Fibroblast of lung (primary cell): ENCODE results near the gene CFHR1.
"Not testable (repeated sequence)": the region's sequence is repeated elsewhere in the genome, so short reads cannot be mapped to it uniquely, and the experiment has no call there.

ENCODE experiments used
- EZH2 ChIP-seq: IDR thresholded peaks from 2 replicates; pipeline ENCODE4 v1.5.1; 2012; ENCODE audit warnings: low read length, control low read depth, mild to moderate bottlenecking; ENCODE audit errors: missing control alignments
- TF ChIP-seq, protein P1 (sequence below), 2 donors: IDR thresholded peaks in 1 of 2; conservative IDR thresholded peaks in 1 of 2; 1 replicate in 1 of 2; 2 replicates in 1 of 2; pipeline ENCODE4 v1.5.1; 2011 to 2012; ENCODE audit warnings: low read length in 2 of 2, control low read depth in 1 of 2, inconsistent platforms in 1 of 2, low read depth in 1 of 2, mild to moderate bottlenecking in 1 of 2

DNA sequence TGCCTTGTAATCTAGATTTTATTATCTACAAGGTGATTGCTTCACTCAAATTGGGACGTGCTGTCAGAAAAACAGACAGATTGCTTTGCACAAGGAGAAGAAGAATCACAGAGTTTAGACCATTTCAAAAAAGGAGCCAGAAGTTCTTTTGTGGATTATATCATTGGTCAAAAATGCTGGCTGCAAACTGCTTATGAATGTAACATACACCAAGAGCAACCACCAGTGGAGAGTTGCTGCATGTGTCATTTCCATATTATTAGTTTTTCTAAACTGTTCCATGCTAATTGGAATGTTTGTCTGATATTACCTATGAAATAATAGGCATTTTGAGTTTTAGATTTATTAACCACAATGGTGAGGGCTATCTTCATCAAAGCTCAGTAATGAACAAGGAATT, 17.6 kb upstream of the CFHR1 start:
- TF ChIP-seq, protein P1, sequence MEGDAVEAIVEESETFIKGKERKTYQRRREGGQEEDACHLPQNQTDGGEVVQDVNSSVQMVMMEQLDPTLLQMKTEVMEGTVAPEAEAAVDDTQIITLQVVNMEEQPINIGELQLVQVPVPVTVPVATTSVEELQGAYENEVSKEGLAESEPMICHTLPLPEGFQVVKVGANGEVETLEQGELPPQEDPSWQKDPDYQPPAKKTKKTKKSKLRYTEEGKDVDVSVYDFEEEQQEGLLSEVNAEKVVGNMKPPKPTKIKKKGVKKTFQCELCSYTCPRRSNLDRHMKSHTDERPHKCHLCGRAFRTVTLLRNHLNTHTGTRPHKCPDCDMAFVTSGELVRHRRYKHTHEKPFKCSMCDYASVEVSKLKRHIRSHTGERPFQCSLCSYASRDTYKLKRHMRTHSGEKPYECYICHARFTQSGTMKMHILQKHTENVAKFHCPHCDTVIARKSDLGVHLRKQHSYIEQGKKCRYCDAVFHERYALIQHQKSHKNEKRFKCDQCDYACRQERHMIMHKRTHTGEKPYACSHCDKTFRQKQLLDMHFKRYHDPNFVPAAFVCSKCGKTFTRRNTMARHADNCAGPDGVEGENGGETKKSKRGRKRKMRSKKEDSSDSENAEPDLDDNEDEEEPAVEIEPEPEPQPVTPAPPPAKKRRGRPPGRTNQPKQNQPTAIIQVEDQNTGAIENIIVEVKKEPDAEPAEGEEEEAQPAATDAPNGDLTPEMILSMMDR (conservative IDR thresholded peaks at IDR 0.05 in 1 of 2, IDR thresholded peaks at IDR 0.05 in 1 of 2; ENCODE audit: low read depth in 1 of 2, low read length in 2 of 2) = not testable (repeated sequence)
- not testable (repeated sequence) for TF ChIP-seq EZH2
